ENCODE measurements around the gene LSM7.
"Not testable (repeated sequence)": the region's sequence is repeated elsewhere in the genome, so short reads cannot be mapped to it uniquely, and the experiment has no call there.

Gene LSM7

DNA sequence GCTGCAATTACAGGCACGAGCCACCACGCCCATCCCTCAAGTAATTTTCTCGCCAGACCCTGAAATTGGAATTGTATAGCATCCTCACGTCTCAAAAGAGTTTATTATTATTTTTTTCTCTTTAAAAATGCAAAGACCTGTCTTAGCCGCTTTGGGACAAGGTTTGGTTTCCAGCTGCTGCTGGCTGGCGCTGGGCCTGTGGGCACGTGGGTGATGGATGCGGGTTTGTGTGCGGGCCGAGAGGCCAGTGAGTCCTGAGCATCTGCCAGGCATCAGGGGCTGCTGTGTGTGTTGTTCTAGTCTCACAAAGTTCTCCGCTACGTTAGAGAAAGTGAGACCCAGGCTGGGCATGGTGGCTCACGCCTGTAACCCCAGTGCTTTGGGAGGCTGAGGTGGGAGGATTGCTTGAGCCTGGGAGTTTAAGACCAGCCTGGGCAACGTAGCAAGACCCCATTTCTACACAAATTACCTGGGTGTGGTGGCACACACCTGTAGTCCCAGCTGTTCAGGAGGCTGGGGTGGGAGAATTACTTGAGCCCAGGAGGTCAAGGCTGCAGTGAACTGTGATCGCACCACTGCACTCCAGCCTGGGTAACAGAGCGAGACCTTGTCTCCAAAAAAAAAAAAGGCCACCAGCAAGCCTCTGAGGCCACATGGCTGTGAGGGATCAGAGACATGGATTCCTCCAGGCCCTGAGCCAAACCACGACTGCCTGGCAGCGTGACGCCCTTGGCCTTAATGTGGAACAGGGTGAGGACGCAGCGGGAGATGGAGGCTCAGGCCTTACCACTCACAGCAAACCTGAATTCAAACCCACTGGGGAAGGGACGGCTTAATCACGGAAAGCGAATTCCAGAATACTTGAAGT lies 27.0 kb upstream of the LSM7 start:
- no peak for DNase-seq (ENCODE audit: low read depth in 2 of 2)

GRCh38 chr19:2354670-2355069 lies 26.3 kb upstream of the LSM7 start:
- DNase-seq (ENCODE audit: low read depth in 2 of 2), result no peak

GRCh38 chr19:2353887-2354592 lies 25.7 kb upstream of the LSM7 start:
- DNase-seq (ENCODE audit: low read depth in 2 of 2), result no peak

GRCh38 chr19:2353159-2353886 lies 24.9 kb upstream of the LSM7 start:
- DNase-seq (ENCODE audit: low read depth in 2 of 2), result no peak

GRCh38 chr19:2352121-2352520 lies 23.7 kb upstream of the LSM7 start:
- DNase-seq (ENCODE audit: low read depth in 2 of 2), result no peak

DNA sequence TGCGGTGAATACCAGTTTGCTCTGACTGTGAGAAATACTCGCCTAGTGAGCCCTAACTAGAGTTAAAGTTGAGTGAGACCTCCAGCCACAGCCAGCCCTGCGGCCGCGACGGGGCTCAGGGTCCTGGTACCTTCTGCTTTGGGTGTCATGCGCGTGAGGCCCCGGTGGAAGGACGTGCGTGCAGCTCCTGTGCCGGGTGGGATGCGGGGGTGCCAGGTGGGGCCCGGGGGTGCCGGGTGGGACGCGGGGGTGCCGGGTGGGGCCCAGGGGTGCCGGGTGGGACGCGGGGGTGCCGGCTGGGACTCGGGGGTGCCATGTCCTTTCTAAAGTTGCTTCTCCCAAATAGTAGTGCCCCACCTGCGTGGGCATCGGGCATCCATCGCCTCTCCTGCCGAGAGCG lies 23.2 kb upstream of the LSM7 start:
- DNase-seq (ENCODE audit: low read depth in 2 of 2), result no peak

DNA sequence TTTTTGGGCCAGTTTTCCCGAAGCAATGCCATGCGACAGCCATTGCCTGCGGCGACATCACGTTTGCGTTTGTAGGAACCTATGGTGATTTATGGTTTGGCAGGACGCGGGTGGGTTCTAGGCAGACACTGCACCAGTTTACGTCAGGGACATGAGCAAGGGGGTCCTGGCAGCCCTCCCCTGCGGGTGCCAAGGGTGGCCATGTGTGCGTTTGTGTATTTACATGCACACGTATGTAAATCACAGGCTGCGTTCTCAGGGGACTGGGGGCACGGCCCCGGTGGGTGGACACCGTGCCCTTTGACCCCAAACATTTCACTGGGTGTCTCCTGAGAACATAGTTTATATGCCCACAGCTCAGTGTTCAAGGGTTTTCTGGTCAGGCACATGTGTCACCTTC lies 22.3 kb upstream of the LSM7 start:
- no peak for DNase-seq (ENCODE audit: low read depth in 2 of 2)

DNA sequence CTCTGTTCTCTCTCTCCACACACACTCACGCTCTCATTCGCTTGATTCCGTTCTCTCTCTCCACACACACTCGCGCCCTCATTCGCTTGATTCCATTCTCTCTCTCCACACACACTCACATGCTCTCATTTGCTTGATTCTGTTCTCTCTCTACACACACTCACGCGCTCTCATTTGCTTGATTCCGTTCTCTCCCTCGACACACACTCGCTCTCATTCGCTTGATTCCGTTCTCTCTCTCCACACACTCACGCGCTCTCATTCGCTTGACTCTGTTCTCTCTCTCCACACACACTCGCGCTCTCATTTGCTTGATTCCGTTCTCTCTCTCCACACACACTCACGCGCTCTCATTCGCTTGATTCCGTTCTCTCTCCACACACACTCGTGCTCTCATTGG lies 21.4 kb upstream of the LSM7 start:
- not testable (repeated sequence) for DNase-seq (ENCODE audit: low read depth in 2 of 2)

- DNase-seq (ENCODE audit: low read depth in 2 of 2), result no peak
These were observed 17.6 kb upstream of the LSM7 start for GRCh38 chr19:2345794-2346663.

GRCh38 chr19:2345076-2345475 lies 16.7 kb upstream of the LSM7 start:
- no peak for DNase-seq (ENCODE audit: low read depth in 2 of 2)

GRCh38 chr19:2344381-2344870 lies 16.0 kb upstream of the LSM7 start:
- DNase-seq (ENCODE audit: low read depth in 2 of 2), result no peak

GRCh38 chr19:2343289-2343982 lies 15.1 kb upstream of the LSM7 start:
- DNase-seq (ENCODE audit: low read depth in 2 of 2), result no peak

GRCh38 chr19:2342656-2343288 lies 14.4 kb upstream of the LSM7 start:
- no peak for DNase-seq (ENCODE audit: low read depth in 2 of 2)

GRCh38 chr19:2341982-2342381 lies 13.6 kb upstream of the LSM7 start:
- no peak for DNase-seq (ENCODE audit: low read depth in 2 of 2)

GRCh38 chr19:2341244-2341751 lies 12.9 kb upstream of the LSM7 start:
- DNase-seq (ENCODE audit: low read depth in 2 of 2), result no peak

- no peak for DNase-seq (ENCODE audit: low read depth in 2 of 2)
These were observed 12.3 kb upstream of the LSM7 start for GRCh38 chr19:2340496-2341243.

- no peak for DNase-seq (ENCODE audit: low read depth in 2 of 2)
These were observed 11.4 kb upstream of the LSM7 start for GRCh38 chr19:2339644-2340310.

GRCh38 chr19:2338751-2339643 lies 10.6 kb upstream of the LSM7 start:
- DNase-seq (ENCODE audit: low read depth in 2 of 2), result no peak

All from stimulated activated CD8-positive, alpha-beta memory T cell treated with anti-CD3 and anti-CD28 coated beads, Interleukin-15, amount 100 ng/mL, for 4 hours (primary cell).